Suppressor macrophage treated with lipopolysaccharide for 1 hour (primary cell): ENCODE data around the gene DHRS12.

Experiments
- DNase-seq, 3 donors: peaks; one replicate each; pipeline ENCODE4 v3.0.0-alpha.2; 2020 to 2022

DHRS12 gene

GRCh38 chr13:51758691-51759090 is 45.3 kb downstream of the DHRS12 start:
- no peak for DNase-seq

- no peak for DNase-seq
Measured at GRCh38 chr13:51756651-51757050, 47.3 kb downstream of the DHRS12 start.

- no peak for DNase-seq
Measured at GRCh38 chr13:51747438-51748434, 56.2 kb downstream of the DHRS12 start.

- no peak for DNase-seq
Measured at GRCh38 chr13:51746802-51747201, 57.2 kb downstream of the DHRS12 start.

- no peak for DNase-seq
Measured at GRCh38 chr13:51745243-51745642, 58.7 kb downstream of the DHRS12 start.

GRCh38 chr13:51742611-51743010 is 61.4 kb downstream of the DHRS12 start:
- no peak for DNase-seq

GRCh38 chr13:51742031-51742430 is 61.9 kb downstream of the DHRS12 start:
- DNase-seq = no peak

- no peak for DNase-seq
Measured at GRCh38 chr13:51740698-51741097, 63.3 kb downstream of the DHRS12 start.

GRCh38 chr13:51739027-51739764 is 64.8 kb downstream of the DHRS12 start:
- DNase-seq = no peak

GRCh38 chr13:51738226-51738905 is 65.6 kb downstream of the DHRS12 start:
- DNase-seq = no peak

- no peak for DNase-seq
Measured at GRCh38 chr13:51737609-51738008, 66.4 kb downstream of the DHRS12 start.

- DNase-seq = no peak
Measured at GRCh38 chr13:51734786-51735185, 69.2 kb downstream of the DHRS12 start.

- peak in 2 of 3 donors; percentile 12 to 16 for DNase-seq
Measured at GRCh38 chr13:51733374-51734298, 70.3 kb downstream of the DHRS12 start.

GRCh38 chr13:51731759-51732158 is 72.2 kb downstream of the DHRS12 start:
- DNase-seq = no peak

- no peak for DNase-seq
Measured at GRCh38 chr13:51730927-51731326, 73.0 kb downstream of the DHRS12 start.

- peak; percentile 38 to 77 (median 56) for DNase-seq
Measured at GRCh38 chr13:51729866-51730553, 74.0 kb downstream of the DHRS12 start.

GRCh38 chr13:51728972-51729371 is 75.0 kb downstream of the DHRS12 start:
- peak in 2 of 3 donors; percentile 16 to 36 for DNase-seq

- peak in 2 of 3 donors; percentile 14 to 28 for DNase-seq
Measured at GRCh38 chr13:51728275-51728673, 75.7 kb downstream of the DHRS12 start.

- DNase-seq = no peak
Measured at GRCh38 chr13:51727634-51728274, 76.2 kb downstream of the DHRS12 start.

- DNase-seq = no peak
Measured at GRCh38 chr13:51726446-51727193, 77.3 kb downstream of the DHRS12 start.
